ENCODE results near the gene SH3RF3.

The SH3RF3 gene

DNA sequence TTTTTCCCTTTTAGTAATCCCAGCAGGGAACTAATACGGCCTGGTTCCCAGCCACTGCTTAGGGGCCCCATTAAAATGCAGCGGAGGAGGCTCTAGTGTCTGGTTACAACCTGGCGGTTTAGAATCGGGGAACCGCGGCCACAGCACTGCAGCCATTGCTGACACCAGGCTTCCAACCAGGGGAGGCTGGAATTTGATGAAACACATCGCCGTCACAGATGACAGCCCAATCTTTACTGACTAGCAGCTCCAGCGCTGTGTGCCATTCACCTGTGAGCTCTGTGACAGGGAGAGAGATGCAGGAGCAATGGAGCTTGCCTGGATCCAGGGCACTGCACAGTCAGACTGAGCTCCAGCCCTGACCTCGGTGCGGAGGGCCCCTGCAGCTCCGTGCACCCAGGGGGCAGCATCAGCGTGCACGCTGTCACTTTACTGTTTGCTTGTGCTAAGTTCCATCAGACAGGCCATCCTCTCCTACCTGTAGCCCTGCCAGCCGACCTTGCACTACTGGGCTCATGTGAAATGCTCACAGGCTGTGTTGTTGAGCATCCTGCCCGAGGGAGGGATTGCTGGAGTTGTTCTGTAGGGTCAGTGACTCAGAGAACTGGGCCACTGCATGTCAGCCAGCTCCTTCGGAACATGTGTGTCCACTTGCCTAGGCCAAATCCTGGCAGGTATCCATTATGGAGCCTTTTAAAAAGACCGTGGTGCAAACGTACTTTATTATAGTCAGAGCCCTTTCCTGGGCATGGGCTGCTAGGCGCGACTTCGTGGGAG is 281.2 kb downstream of the SH3RF3 start:
- Histone ChIP-seq H4K20me1 (peaks cover 0 to 99% (median 84%) of the 10 kb centered on the region in 11 experiments; a peak in 18 of 22 replicates), H3K27ac (no peak overlapping the region), H3K27me3 (no peaks in the 10 kb centered on the region), H3K9me3 (replicated peaks in 1 of 11) (no peaks in the 10 kb centered on the region), H3K4me1 (peaks cover 16 to 81% (median 69%) of the 10 kb centered on the region in 10 experiments), H3K9ac (no peak overlapping the region), H3K36me3 (peaks cover 6 to 75% (median 35%) of the 10 kb centered on the region in 11 experiments; a peak in 16 of 22 replicates), H3K4me3 (no peak overlapping the region), H3K4me2 (peak overlapping the region in 8 of 11 experiments; percentile 24 to 87 (median 57); a peak in 13 of 22 replicates)
- no peak for TF ChIP-seq Cebpa-rat (IDR thresholded peaks at IDR 0.05)

DNA sequence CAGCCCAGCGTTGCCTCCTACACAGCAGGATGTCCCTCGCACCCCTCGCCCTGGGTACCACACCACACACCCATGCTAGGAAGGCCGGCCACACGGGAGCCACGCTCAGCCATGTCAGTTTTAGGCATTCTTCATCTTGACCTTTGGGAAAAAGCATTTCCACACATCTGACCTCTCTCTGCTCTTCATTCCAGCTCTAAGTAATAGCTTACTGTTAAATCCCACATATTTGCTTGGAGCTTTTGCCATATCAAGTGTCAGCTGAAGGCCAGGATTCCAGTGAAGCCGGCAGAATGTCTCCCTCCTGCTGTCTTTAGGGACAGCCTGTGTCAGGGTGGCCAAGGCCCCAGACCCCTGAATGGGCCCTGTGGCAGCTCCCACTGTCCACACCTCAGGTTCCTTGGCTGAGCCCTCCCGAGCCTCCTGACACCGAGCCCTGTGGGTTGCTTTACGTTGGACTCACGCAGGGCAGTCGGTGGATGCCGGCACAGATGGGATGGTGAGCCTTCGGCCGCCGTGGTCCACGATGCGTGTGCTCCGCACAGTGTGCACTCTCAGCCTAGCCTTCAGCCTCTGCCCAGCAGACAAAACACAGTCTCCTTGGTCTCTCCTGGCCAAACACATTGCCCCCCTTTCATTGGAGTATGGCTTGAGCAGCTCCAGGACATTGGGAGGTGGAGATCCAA is 282.8 kb downstream of the SH3RF3 start:
- Histone ChIP-seq H3K4me3 (no peak overlapping the region), H3K9me3 (replicated peaks in 1 of 11) (no peaks in the 10 kb centered on the region), H4K20me1 (peaks cover 0 to 94% (median 73%) of the 10 kb centered on the region in 11 experiments; a peak in 18 of 22 replicates), H3K9ac (no peak overlapping the region), H3K27ac (no peak overlapping the region), H3K4me2 (peak overlapping the region in 2 of 11 experiments; percentile 77 to 85; a peak in 2 of 22 replicates), H3K27me3 (no peaks in the 10 kb centered on the region), H3K36me3 (peaks cover 6 to 63% (median 32%) of the 10 kb centered on the region in 11 experiments; a peak in 16 of 22 replicates), H3K4me1 (peaks cover 11 to 76% (median 61%) of the 10 kb centered on the region in 10 experiments)
- TF ChIP-seq Cebpa-rat (IDR thresholded peaks at IDR 0.05) = no peak

DNA sequence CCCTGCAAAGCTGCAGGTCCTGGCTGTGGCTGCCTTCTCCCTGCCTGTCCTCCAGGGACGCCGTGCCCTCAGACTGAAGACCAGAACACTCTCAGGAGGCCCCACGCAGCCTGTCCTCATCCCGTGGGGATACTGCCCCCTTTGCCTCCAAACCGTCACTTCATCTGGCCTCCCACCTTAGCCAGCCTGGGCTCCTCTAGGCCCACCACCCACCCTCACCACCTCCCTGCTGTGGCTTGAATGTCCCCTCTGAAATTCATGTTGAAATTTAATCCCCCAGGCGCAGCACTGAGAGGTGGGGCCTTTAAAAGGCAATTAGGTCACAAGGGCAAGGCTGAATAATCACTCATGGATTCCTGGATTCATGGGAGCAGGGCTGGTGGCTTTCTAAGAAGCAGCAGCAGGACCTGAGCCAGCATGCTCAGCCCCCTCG is 286.6 kb downstream of the SH3RF3 start:
- Histone ChIP-seq H3K27me3 (no peaks in the 10 kb centered on the region), H3K4me3 (no peak overlapping the region), H3K9me3 (replicated peaks in 1 of 11) (no peaks in the 10 kb centered on the region), H3K27ac (peak overlapping the region in 3 of 11 experiments; percentile 4 to 46 (median 12); a peak in 2 of 22 replicates), H3K36me3 (peaks cover 6 to 82% (median 56%) of the 10 kb centered on the region in 11 experiments; a peak in 17 of 22 replicates), H3K9ac (peak overlapping the region in 3 of 11 experiments; percentile 12 to 26 (median 24); a peak in 4 of 22 replicates), H4K20me1 (peaks cover 0 to 91% (median 71%) of the 10 kb centered on the region in 11 experiments; a peak in 19 of 22 replicates), H3K4me1 (peaks cover 0 to 52% (median 38%) of the 10 kb centered on the region in 10 experiments; a peak in 18 of 20 replicates), H3K4me2 (peak overlapping the region in 9 of 11 experiments; percentile 18 to 77 (median 57); a peak in 16 of 22 replicates)
- no peak for TF ChIP-seq Cebpa-rat (IDR thresholded peaks at IDR 0.05)

DNA sequence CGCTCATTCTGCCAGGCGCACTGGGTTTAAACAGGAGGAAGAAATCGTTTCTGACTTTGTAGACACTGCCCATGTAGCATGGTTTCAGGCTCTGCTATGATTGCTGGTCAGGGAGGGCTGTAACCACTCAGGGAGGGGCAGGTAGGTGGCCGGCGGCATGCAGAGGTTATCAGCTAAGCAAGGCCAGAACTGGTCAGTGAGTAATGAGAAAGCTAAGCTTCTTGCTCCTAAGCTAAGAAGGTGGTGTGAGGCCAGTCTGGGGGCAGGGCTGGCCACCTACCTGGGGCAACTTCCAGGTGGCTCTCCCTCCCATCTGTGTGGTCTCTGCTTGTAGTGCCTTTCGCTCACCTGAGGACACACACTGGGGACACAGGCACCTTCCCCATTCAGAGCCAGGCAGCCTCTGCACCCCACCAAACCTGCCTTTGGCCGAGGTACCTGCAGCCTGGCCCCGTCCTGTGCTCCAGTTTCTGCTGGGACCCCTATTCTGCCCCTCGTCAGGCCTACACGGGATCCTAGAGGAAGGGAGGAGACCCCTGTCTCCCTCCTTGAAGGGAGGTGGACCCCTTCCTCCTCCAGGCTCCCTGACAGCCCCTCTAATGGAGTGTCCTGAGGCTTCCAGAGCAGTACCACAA is 288.8 kb downstream of the SH3RF3 start:
- H3K4me1 ChIP-seq = peaks cover 0 to 65% (median 53%) of the 10 kb centered on the region in 10 experiments; a peak in 18 of 20 replicates
- peaks cover 0 to 90% (median 74%) of the 10 kb centered on the region in 11 experiments; a peak in 16 of 22 replicates for H4K20me1 ChIP-seq
- no peak for TF ChIP-seq Cebpa-rat (IDR thresholded peaks at IDR 0.05)
- H3K36me3 ChIP-seq = peaks cover 19 to 83% (median 62%) of the 10 kb centered on the region in 11 experiments; a peak in 21 of 22 replicates
- H3K27me3 ChIP-seq = no peaks in the 10 kb centered on the region
- no peak overlapping the region for H3K4me3 ChIP-seq
- H3K9ac ChIP-seq = no peak overlapping the region
- H3K4me2 ChIP-seq = no peak overlapping the region
- H3K9me3 ChIP-seq (replicated peaks in 1 of 11) = no peaks in the 10 kb centered on the region
- H3K27ac ChIP-seq = no peak overlapping the region

DNA sequence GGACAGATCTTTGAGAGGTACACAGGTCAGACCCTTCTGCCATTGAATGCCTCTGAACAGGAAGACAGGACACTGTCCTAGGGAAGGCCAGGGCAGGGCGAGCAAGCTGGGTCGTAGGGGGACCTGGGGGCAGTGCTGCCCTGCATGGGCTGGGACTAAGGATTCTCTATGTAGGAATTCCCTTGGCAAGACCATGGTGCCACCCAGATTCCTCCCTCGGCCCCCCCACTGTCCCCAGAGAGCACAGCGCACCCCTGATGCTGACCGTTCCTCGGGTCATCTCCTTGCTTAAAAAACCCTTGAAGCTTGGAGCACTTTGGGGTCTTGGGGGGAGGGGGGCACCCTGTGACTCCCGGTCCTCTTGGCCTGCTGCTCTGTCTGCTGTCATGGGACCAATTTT is 289.7 kb downstream of the SH3RF3 start:
- no peak overlapping the region for H3K27ac ChIP-seq
- peaks cover 24 to 84% (median 66%) of the 10 kb centered on the region in 11 experiments; a peak in 21 of 22 replicates for H3K36me3 ChIP-seq
- H3K9ac ChIP-seq = no peak overlapping the region
- H4K20me1 ChIP-seq = peaks cover 0 to 90% (median 70%) of the 10 kb centered on the region in 11 experiments; a peak in 16 of 22 replicates
- H3K9me3 ChIP-seq (replicated peaks in 1 of 11) = peaks cover 0 to 3% (median 0%) of the 10 kb centered on the region in 11 experiments; a peak in 1 of 22 replicates
- TF ChIP-seq Cebpa-rat (IDR thresholded peaks at IDR 0.05) = no peak
- H3K27me3 ChIP-seq = no peaks in the 10 kb centered on the region
- H3K4me2 ChIP-seq = no peak overlapping the region
- peaks cover 0 to 69% (median 56%) of the 10 kb centered on the region in 10 experiments; a peak in 18 of 20 replicates for H3K4me1 ChIP-seq
- no peak overlapping the region for H3K4me3 ChIP-seq

DNA sequence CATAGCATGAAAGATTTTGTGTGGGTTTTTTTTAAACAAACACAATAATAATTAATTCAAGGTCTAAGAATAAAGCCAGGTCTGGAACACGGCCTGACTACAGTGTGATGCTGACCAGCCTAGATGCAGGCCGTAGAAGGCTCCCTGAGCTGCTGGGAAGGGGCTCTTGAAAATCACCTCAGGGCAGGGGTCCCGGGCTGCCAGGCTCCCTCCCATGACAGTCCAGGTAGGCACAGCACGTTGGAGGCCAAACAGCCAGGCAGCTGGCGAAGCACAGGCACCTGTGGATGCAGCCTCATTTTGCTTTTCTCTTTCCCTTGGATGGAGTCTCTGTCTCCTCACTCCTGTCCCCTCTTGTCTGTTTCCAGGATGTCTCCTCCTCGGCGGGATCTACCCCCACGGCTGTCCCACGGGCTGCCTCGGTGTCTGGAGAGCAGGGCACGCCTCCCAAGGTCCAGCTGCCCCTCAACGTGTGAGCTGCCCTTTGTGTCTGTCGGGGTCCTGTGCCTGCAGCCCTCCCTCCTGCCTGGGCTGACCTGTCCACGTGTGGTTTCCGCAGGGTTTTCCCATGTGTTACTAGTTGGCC is 290.3 kb downstream of the SH3RF3 start:
- H3K4me2 ChIP-seq = peak overlapping the region in 3 of 11 experiments; percentile 7 to 33 (median 21); a peak in 1 of 22 replicates
- H3K27ac ChIP-seq = no peak overlapping the region
- H3K4me1 ChIP-seq = peaks cover 0 to 70% (median 52%) of the 10 kb centered on the region in 10 experiments; a peak in 18 of 20 replicates
- no peak for TF ChIP-seq Cebpa-rat (IDR thresholded peaks at IDR 0.05)
- peaks cover 23 to 84% (median 66%) of the 10 kb centered on the region in 11 experiments; a peak in 21 of 22 replicates for H3K36me3 ChIP-seq
- no peak overlapping the region for H3K4me3 ChIP-seq
- H3K9ac ChIP-seq = no peak overlapping the region
- H4K20me1 ChIP-seq = peaks cover 0 to 89% (median 65%) of the 10 kb centered on the region in 11 experiments; a peak in 16 of 22 replicates
- H3K27me3 ChIP-seq = no peaks in the 10 kb centered on the region
- peaks cover 0 to 8% (median 0%) of the 10 kb centered on the region in 11 experiments; a peak in 2 of 22 replicates for H3K9me3 ChIP-seq (replicated peaks in 1 of 11)

DNA sequence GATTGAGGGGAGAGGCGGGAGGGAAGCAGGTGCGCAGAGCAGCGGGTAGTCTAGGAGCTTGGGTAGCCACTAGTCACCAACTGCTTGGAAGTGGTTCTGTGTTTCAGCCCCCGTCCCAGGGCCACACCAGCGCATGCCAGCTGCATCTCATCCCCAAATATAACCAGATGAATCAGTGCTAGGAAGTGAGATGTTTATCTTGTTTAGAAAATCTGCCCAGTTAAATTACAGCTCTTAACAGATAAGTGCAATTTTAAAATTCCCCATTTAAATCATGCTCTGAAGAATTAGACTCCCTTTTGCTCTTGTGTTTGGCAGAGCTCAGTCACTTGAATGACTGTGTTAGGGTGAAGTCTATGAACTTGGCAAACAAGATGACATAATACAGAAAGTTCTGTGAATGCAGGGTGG is 291.0 kb downstream of the SH3RF3 start:
- Histone ChIP-seq H3K4me3 (no peak overlapping the region), H3K9me3 (replicated peaks in 1 of 11) (peaks cover 0 to 13% (median 0%) of the 10 kb centered on the region in 11 experiments; a peak in 2 of 22 replicates), H3K4me2 (peak overlapping the region in 3 of 11 experiments; percentile 7 to 33 (median 21); a peak in 1 of 22 replicates), H3K9ac (no peak overlapping the region), H3K27ac (no peak overlapping the region), H3K4me1 (peaks cover 0 to 63% (median 45%) of the 10 kb centered on the region in 10 experiments; a peak in 18 of 20 replicates), H3K27me3 (no peaks in the 10 kb centered on the region), H4K20me1 (peaks cover 0 to 82% (median 63%) of the 10 kb centered on the region in 11 experiments; a peak in 16 of 22 replicates), H3K36me3 (peaks cover 18 to 85% (median 67%) of the 10 kb centered on the region in 11 experiments; a peak in 21 of 22 replicates)
- TF ChIP-seq Cebpa-rat (IDR thresholded peaks at IDR 0.05) = no peak

Measured in BLaER1 treated with 17β-estradiol and CSF1 and Interleukin-3, amounts not matched to agents 10 nM and 100 nM (cell line).